ENCODE measurements around the gene XRRA1. TPM values are rescaled to one million over a fixed set of nuclear protein-coding genes. Genes with fewer than 3 reads are reported as not detected.
"Not testable (repeated sequence)": the region's sequence is repeated elsewhere in the genome, so short reads cannot be mapped to it uniquely, and the experiment has no call there.

The XRRA1 gene
- total RNA-seq, 2 experiments from 2014 or later = 7.1 to 10.7 TPM

DNA sequence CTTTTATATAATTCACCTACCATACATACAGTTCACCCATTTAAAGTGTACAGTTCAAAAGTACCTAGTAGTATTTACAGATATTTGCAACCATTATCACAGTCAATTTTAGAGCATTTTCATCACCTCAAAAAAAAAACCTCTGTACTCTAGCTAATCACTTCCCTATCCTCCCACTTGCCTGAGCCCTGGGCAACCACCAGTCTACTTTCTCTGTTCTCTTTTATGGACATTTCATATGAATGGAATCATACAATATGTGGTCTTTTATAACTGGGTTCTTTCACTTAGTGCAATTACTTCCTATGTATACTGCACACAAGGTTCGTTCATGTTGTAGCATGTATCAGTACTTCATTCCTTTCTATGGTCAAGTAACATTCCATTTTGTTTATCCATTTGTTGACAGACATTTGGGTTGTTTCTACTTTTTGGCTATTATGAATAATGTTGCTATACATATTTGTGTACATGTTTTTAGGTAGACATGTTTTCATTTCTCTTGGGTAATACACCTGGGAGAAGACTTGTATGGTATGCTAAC lies 22.0 kb upstream of the XRRA1 start:
- no peaks in the 10 kb centered on the region for H3K27me3 Mint-ChIP-seq
- H3K36me3 Mint-ChIP-seq (ENCODE audit: low read depth) = peaks cover 56% of the 10 kb centered on the region
- DNase-seq = no peak
- H3K27ac Mint-ChIP-seq = no peak overlapping the region
- ChIA-PET CTCF (interaction anchor here (1.1 to 2.3 kb wide), 4 partner anchors 9 to 17 kb away, joined by 3 to 8 read pairs (median 6); no protein-coding TSS in a partner anchor), POLR2A (no interaction called here)
- H3K4me1 Mint-ChIP-seq = peaks cover 11% of the 10 kb centered on the region
- H3K9me3 Mint-ChIP-seq = no peaks in the 10 kb centered on the region
- no peak overlapping the region for H3K4me3 Mint-ChIP-seq

DNA sequence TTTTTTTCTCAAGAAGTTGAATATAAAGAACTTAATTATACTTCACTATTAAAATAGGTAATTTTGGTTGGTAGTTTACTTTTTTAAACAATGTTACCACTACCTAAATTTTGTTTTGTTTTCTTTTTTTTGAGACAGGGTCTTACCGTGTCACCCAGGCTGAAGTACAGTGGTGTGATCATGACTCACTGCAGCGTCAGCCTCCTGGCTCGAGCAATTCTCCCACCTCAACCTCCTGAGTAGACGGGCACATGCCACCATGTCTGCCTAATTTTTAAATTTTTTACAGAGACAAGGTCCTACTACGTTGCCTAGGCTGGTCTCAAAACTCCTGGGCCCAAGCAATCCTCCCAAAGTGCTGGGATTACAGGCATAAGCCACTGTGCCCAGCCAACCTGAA lies 17.8 kb upstream of the XRRA1 start:
- CTCF ChIA-PET = no interaction called here
- Mint-ChIP-seq H3K36me3 (ENCODE audit: low read depth) (peaks cover 39% of the 10 kb centered on the region), H3K9me3 (no peaks in the 10 kb centered on the region), H3K4me1 (peaks cover 8% of the 10 kb centered on the region), H3K4me3 (no peak overlapping the region), H3K27me3 (no peaks in the 10 kb centered on the region), H3K27ac (no peak overlapping the region)
- POLR2A ChIA-PET = no interaction called here
- DNase-seq = no peak

DNA sequence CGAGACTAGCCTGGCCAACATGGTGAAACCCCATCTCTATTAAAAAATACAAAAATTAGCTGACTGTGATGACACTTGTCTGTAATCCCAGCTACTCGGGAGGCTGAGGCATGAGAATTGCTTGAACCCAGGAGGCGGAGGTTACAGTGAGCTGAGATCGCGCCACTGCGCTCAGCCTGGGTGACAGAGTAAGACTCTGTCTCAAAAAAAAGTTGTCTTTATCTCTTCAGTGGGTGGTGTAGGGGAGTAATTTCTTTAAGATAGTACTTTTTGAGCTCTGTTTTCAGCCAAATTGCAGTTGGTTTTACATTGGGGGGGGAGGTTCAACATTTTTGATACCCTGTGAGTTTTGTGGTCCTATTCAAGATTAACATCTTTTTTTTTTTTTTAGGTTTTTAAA lies 11.2 kb upstream of the XRRA1 start:
- H3K27ac Mint-ChIP-seq, H3K4me3 Mint-ChIP-seq, DNase-seq, POLR2A ChIA-PET, H3K9me3 Mint-ChIP-seq, H3K27me3 Mint-ChIP-seq: not testable (repeated sequence)
- Mint-ChIP-seq H3K4me1 (peaks cover 37% of the 10 kb centered on the region), H3K36me3 (ENCODE audit: low read depth) (peaks cover 28% of the 10 kb centered on the region)
- CTCF ChIA-PET = interaction anchor here (1.4 to 1.5 kb wide), 2 partner anchors 11 to 12 kb away, joined by 3 to 7 read pairs; partner anchors contain the start of genes SPCS2 and XRRA1

DNA sequence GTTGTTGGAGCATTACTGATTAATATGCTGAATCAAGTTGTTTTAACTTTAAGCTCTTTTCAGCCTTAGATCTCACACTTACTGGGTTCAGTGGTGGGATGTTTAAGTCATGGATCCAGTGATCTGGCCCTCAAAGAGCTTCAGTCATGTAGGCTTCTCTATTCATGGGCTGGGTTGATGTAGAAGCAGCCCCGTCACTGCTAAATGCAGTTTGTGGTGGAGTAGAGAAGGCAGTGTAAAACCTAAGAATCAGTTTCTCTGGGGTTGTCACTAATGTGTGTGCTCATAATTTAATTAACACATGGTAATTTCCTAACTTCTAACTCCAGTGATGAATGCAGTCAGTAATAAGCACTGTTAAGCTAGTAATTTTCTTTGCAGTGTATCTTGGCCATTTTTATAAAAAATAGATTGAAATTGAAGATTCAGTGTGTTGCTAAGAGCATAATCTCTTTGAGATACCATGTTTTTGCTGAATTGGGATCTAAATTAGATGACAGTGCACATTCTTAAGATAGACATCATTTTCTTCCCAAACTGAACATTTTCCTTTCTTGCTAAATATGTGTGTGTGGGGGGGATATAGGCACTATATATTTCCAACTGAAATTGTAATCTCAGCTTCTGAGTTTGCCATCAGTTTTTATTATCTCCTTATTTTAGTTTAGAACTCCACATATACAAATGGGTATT lies 9.2 kb upstream of the XRRA1 start:
- Mint-ChIP-seq H3K4me3 (no peak overlapping the region), H3K36me3 (ENCODE audit: low read depth) (peaks cover 38% of the 10 kb centered on the region), H3K27me3 (no peaks in the 10 kb centered on the region), H3K9me3 (no peaks in the 10 kb centered on the region), H3K4me1 (peaks cover 45% of the 10 kb centered on the region), H3K27ac (no peak overlapping the region)
- ChIA-PET CTCF (interaction anchor here (1.0 kb wide), 1 partner anchor 13 kb away, joined by 3 read pairs; no protein-coding TSS in a partner anchor), POLR2A (no interaction called here)
- no peak for DNase-seq

DNA sequence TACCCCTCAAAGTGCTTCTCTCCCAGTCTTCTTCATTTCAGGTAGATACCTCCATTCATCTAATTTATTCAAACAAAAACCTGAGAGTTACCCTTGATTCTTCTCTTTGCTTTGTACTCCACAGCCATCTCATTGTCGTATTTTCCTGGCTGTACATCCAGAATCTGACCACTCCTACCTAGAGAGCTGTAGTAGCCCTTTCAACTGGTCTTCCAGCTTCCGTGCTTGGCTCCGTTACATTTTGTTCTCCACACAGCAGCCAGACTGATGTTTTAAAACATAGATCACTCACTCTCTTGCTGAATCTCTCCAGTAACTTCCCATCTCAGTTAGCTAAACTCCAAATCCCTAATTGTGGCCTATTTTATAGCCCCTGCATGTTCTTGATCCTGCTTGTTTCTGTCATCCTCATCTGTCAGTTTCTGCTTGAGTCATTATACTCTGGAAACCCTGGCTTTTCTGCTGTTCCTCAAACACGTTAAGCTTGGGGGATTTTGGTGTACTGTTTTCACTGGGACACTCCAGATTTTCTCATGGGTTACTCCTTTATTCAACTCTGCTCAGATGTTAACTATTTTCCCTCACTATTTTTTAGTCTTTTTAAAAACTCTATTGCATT lies 7.6 kb upstream of the XRRA1 start:
- peaks cover 53% of the 10 kb centered on the region for H3K4me1 Mint-ChIP-seq
- no peak overlapping the region for H3K4me3 Mint-ChIP-seq
- H3K27ac Mint-ChIP-seq = no peak overlapping the region
- peaks cover 37% of the 10 kb centered on the region for H3K36me3 Mint-ChIP-seq (ENCODE audit: low read depth)
- CTCF ChIA-PET = no interaction called here
- no peak for DNase-seq
- POLR2A ChIA-PET = no interaction called here
- no peaks in the 10 kb centered on the region for H3K9me3 Mint-ChIP-seq
- H3K27me3 Mint-ChIP-seq = no peaks in the 10 kb centered on the region

DNA sequence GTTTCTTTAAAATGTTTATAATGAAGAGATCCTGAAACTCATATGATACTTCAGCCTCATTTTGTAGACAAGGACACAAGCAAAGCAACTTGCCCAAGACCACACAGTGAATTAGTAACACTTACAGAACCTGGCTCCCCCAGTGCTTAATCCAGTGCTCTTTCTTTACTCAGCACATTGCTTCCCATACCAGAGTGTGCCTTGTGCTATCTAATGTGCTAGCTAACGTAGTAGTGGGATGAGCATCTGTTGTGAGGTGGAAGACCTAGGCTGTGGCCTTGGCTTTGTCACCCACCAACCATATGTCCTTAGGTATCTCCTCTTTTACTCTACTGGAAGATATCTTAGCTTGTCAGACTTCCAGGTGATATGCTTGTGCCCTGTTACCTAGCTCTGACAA lies 5.3 kb upstream of the XRRA1 start:
- Mint-ChIP-seq H3K9me3 (no peaks in the 10 kb centered on the region), H3K36me3 (ENCODE audit: low read depth) (peaks cover 52% of the 10 kb centered on the region), H3K27ac (no peak overlapping the region), H3K4me3 (no peak overlapping the region), H3K27me3 (no peaks in the 10 kb centered on the region), H3K4me1 (peaks cover 59% of the 10 kb centered on the region)
- DNase-seq = no peak
- ChIA-PET CTCF (interaction anchor here (0.5 to 1.9 kb wide), 5 partner anchors 9 to 35 kb away, joined by 3 to 7 read pairs (median 4); partner anchors contain the start of gene NEU3), POLR2A (no interaction called here)

DNA sequence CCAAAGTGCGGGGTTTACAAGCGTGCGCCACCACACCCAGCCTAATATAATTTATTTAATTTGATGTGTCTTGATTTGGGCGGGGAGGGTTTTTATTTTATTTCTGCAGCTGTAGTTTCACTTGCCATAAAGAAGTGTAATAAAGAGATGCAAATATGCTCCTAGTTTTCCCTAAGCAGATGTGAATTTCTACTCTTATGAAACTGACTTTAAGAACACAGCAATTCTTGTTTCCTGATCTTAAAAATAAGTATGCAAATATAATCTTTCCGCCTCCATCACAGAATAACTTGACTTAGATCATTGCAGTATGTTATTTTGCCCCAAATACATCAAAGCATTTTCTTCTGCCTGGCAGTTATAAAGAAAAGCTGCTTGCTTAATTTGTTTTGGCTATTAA lies 4.6 kb upstream of the XRRA1 start:
- no peak overlapping the region for H3K27ac Mint-ChIP-seq

DNA sequence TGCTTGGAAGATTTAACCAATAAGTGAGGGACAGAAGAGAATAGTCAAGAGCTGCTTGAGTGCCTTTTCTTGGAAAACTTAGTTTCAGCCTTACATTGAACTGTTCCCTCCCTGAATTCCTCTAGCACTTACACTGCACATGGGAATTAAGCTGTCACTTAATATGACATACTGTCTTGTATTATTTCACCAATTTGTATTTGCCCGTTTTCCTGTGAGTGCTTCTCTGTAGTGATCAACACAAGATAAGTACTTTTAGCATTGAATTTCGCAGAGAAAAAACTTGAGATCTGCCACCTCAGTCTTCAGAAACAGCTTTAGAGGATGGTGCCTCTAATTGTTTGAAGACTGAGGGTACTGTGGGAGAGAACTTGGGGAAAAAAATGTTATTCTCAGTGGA lies 3.9 kb upstream of the XRRA1 start:
- Mint-ChIP-seq H3K27ac (no peak overlapping the region), H3K4me1 (peaks cover 62% of the 10 kb centered on the region), H3K36me3 (ENCODE audit: low read depth) (peaks cover 49% of the 10 kb centered on the region), H3K4me3 (no peak overlapping the region), H3K27me3 (no peaks in the 10 kb centered on the region), H3K9me3 (no peaks in the 10 kb centered on the region)
- ChIA-PET POLR2A (no interaction called here), CTCF (interaction anchor here (1.9 kb wide), 1 partner anchor 11 kb away, joined by 4 read pairs; no protein-coding TSS in a partner anchor)
- DNase-seq = no peak

More for the DNA sequence above, 4.6 kb upstream of the XRRA1 start:
- Mint-ChIP-seq H3K4me3 (no peak overlapping the region), H3K36me3 (ENCODE audit: low read depth) (peaks cover 49% of the 10 kb centered on the region), H3K4me1 (peaks cover 58% of the 10 kb centered on the region), H3K27me3 (no peaks in the 10 kb centered on the region), H3K9me3 (no peaks in the 10 kb centered on the region)
- ChIA-PET POLR2A (no interaction called here), CTCF (interaction anchor here (0.9 to 1.9 kb wide), 4 partner anchors 10 to 35 kb away, joined by 3 to 4 read pairs (median 4); partner anchors contain the start of gene NEU3)
- no peak for DNase-seq

DNA sequence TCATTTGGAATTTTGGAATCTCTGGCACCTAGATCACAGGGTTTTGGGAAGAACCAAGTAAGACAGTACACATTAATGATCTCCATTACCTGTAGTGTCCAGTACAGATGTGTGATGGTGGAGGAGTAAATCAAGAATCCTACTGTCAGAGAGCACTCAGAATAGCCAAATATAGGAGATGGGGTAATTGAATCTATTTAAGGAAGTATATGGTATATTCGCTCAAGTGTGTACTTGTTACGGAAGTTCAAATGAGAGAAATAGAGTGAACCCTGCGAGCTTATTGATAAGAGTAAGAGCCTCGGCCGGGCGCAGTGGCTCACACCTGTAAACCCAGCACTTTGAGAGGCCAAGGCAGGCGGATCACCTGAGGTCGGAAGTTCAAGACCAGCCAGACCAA lies 2.3 kb upstream of the XRRA1 start:
- Mint-ChIP-seq H3K36me3 (ENCODE audit: low read depth) (peaks cover 41% of the 10 kb centered on the region), H3K4me3 (no peak overlapping the region), H3K9me3 (no peaks in the 10 kb centered on the region), H3K4me1 (peaks cover 51% of the 10 kb centered on the region), H3K27ac (peak overlapping the region; percentile 93), H3K27me3 (no peaks in the 10 kb centered on the region)
- ChIA-PET CTCF (no interaction called here), POLR2A (no interaction called here)
- no peak for DNase-seq

DNA sequence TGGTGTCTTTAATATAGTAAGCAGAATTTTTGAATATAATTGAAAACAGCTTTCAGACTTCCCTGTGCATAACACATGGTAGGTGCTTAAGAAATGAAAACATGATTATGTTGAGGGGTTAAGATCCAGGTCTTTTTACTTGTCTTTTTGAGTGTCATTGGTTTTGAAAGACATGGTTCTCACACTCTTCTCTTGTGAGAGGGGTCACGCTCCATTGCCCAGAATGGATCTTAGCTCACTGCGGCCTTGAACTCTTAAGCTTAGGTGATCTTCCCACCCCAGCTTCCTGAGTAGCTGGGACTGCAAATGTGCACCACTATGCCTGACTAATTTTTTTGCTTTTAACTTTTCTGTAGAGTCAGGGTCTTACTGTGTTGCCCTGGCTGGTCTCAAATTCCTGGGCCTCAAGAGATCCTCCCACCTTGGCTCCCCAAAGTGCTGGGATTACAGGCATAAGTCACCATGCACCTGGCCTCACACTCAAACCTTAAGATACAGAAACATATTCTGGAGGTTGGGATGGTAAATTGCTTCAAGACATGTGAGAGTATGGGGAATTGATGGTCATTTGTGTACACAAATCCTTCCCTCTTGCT lies 1.6 kb upstream of the XRRA1 start:
- H3K27ac Mint-ChIP-seq = peak overlapping the region; percentile 93
- H3K36me3 Mint-ChIP-seq (ENCODE audit: low read depth) = peaks cover 41% of the 10 kb centered on the region
- ChIA-PET CTCF (interaction anchor here (0.6 kb wide), 1 partner anchor 13 kb away, joined by 3 read pairs; no protein-coding TSS in a partner anchor), POLR2A (no interaction called here)
- peaks cover 46% of the 10 kb centered on the region for H3K4me1 Mint-ChIP-seq
- H3K9me3 Mint-ChIP-seq = no peaks in the 10 kb centered on the region
- H3K27me3 Mint-ChIP-seq = no peaks in the 10 kb centered on the region
- DNase-seq = no peak
- peak overlapping the region; percentile 88 for H3K4me3 Mint-ChIP-seq

DNA sequence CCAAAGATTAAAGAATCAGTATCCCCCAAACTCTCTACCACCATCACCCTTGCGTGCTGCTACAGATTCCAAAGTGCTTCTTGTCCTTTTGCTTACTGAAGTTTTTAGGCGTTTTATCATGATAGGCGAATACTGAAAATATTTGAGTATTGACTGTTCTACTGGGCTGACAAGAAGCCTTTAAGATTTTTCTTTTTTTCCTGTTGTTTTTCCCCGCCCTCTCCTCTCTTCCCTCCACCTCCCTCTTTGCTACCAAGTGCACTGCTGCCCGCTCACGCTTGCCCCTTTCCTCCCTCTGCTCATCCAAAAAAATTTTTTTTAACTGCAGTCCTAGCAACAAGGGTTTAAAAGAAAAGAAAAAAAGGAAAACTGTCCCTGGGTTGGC lies 854 bp upstream of the XRRA1 start:
- Mint-ChIP-seq H3K4me1 (peaks cover 41% of the 10 kb centered on the region), H3K36me3 (ENCODE audit: low read depth) (peaks cover 36% of the 10 kb centered on the region), H3K4me3 (peak overlapping the region; percentile 88), H3K9me3 (no peaks in the 10 kb centered on the region), H3K27me3 (no peaks in the 10 kb centered on the region), H3K27ac (peak overlapping the region; percentile 93)
- DNase-seq = no peak
- CTCF ChIA-PET = interaction anchor here (2.0 kb wide), 1 partner anchor 10 kb away, joined by 4 read pairs; no protein-coding TSS in a partner anchor
- POLR2A ChIA-PET = no interaction called here

DNA sequence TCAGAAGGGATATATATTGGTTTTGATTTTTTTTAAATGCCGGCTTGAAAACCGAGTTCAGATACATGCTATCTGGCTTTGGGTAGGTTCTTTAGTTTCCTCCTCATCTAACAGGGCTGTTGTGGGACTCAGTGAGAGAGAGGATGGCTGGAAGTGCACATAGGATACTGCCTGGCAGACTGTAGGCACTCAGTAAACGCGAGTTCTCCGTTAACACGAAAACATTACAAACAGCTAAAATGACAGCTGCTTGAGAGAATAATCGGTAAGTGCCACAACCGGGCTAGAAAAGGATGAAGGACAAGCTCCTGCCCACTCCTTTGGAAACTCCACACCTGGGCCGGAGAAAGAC lies 369 bp downstream of the XRRA1 start:
- ChIA-PET CTCF (interaction anchor here (0.7 to 2.0 kb wide), 7 partner anchors 8 to 332 kb away, joined by 3 to 4 read pairs (median 4); no protein-coding TSS in a partner anchor), POLR2A (interaction anchor here (0.6 kb wide), 1 partner anchor 9 kb away, joined by 3 read pairs; no protein-coding TSS in a partner anchor)
- Mint-ChIP-seq H3K27me3 (no peaks in the 10 kb centered on the region), H3K27ac (peak overlapping the region; percentile 93), H3K36me3 (ENCODE audit: low read depth) (peaks cover 28% of the 10 kb centered on the region), H3K4me1 (peaks cover 33% of the 10 kb centered on the region), H3K4me3 (peak overlapping the region; percentile 88), H3K9me3 (no peaks in the 10 kb centered on the region)
- DNase-seq = no peak
